Fibroblast of the aortic adventitia (primary cell): ENCODE results near the gene CDK8. TPM values are rescaled to one million over a fixed set of nuclear protein-coding genes. Genes with fewer than 3 reads are reported as not detected.

ENCODE experiments used
- DNase-seq: peaks from one replicate; pipeline ENCODE4 v3.0.0-alpha.2; 2010; ENCODE audit warnings: low read depth
- H3K4me3 ChIP-seq: 2 replicates; pipeline ENCODE4 v1.5.1; 2011; ENCODE audit warnings: low read depth, mild to moderate bottlenecking, control low read depth, low read length, moderate library complexity
- total RNA-seq: library from RNA; depleted of rRNA; stranded (reverse); fragments of >200 nt; gene quantifications from 2 replicates; pipeline ENCODE4 v1.2.3, GENCODE V29; 2012; ENCODE audit warnings: low replicate concordance
- TF ChIP-seq, protein P1 (sequence below): IDR thresholded peaks from 2 replicates; pipeline ENCODE4 v1.5.1; 2011; ENCODE audit warnings: mild to moderate bottlenecking, low read length, control low read depth, inconsistent platforms; ENCODE audit not compliant: insufficient read depth

CDK8 gene
- total RNA-seq, 1 donor = 13.6 TPM

DNA sequence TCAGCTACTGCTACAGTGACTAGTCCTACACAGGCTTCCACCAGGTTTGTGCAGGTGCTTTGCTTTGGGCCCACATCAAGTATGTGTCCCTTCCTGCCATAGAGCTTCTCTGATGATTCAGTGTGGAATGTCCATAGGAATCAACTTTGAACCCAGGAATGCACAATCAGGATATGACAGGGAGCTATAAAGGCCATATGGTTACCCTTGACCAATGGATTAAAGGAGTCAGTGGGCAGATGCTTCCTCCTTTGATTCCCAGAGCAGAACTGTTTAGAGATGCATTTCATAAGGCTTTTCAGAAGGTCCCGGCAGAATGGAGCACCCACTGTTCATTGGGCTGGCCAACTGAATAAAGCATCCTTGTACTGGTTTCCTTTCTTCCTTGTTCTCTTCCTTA lies 158.3 kb downstream of the CDK8 start:
- no peak for DNase-seq
- H3K4me3 ChIP-seq = no peak overlapping the region
- TF ChIP-seq, protein P1, sequence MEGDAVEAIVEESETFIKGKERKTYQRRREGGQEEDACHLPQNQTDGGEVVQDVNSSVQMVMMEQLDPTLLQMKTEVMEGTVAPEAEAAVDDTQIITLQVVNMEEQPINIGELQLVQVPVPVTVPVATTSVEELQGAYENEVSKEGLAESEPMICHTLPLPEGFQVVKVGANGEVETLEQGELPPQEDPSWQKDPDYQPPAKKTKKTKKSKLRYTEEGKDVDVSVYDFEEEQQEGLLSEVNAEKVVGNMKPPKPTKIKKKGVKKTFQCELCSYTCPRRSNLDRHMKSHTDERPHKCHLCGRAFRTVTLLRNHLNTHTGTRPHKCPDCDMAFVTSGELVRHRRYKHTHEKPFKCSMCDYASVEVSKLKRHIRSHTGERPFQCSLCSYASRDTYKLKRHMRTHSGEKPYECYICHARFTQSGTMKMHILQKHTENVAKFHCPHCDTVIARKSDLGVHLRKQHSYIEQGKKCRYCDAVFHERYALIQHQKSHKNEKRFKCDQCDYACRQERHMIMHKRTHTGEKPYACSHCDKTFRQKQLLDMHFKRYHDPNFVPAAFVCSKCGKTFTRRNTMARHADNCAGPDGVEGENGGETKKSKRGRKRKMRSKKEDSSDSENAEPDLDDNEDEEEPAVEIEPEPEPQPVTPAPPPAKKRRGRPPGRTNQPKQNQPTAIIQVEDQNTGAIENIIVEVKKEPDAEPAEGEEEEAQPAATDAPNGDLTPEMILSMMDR = no peak

DNA sequence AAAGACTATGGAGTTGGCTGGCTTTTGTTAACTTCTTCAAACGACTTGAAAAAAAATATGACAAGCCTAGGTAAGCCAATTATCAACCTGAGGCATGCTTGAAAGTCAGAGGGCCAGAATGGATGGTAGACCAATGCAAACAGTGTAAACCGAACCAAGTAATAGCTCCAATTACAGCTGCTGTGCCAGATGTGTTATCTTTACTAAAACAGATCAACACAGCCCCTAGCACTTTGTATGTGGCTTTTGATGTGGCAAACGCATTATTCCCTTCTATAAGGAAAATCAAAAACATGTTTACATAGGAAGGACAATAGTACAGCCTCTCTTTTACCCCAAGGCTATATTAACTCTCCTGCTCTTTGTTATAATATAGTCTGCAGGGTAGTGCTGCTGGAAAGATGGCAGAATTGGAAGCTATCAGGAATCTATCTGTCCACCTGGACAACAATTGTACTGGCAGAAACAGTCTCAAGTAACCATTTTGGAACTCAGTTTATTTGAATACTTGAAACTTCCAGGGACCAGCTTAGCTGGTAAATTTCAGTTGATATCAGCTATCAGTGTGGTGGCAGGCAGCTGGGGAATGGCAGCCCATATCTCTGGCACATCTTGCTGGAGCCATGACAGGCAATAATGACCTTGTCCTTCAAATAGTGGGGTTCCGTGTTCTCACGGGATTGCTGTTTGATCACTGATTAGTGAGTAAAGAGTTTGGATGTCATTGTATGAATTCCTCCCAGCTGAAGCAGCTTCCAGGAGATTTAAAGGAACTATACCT lies 159.2 kb downstream of the CDK8 start:
- DNase-seq = no peak
- H3K4me3 ChIP-seq = no peak overlapping the region
- TF ChIP-seq, protein P1 = no peak

DNA sequence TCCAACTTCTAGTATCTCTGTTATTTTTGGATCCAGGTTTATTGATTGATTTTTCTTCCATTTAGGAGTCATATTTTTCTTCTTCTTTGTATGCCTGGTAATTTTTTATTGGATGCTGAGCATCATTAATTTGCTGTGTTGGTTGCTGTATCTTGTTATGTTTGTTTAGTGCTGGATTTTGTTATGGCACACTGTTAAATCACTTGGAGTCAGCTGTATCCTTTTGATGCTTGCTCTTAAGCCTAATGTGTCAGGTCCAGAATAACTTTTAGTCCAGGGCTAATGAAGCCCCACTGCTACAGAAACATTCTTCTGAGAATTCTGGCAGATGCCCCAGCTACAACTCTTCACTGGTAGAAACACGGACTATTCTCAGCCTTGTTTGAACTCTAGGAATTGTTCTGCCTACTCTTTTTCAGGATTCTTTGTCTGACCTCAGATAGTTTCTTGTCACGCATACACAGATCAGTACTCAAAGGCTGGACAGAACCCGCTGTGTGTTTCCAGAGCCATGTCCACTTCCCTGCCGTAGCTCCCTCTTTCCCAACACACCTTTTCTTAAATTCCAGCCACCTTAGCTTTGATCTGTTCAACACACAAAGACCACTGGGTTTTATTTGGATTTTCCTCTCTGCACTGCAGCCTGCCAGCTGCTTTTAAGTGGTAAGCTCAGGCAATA lies 166.5 kb downstream of the CDK8 start:
- TF ChIP-seq, protein P1 = no peak
- H3K4me3 ChIP-seq = no peak overlapping the region
- no peak for DNase-seq

DNA sequence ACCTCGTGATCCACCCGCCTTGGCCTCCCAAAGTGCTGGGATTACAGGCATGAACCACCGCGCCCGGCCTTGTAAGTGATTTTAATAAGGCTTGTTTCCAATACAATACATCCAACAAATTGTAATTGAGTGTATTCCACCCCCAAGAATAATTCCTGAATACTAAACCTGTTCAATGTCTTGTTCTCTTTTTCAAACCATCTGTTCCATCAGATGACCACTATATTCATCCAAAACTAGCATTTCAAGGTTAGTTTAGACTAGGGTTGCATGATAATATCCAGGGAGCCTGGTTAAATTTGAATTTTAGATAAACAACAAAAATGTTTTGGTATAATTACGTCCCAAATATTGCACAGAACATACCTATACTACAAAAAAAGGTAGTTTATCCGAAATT lies 168.1 kb downstream of the CDK8 start:
- H3K4me3 ChIP-seq = no peak overlapping the region
- DNase-seq = no peak
- TF ChIP-seq, protein P1 = no peak

DNA sequence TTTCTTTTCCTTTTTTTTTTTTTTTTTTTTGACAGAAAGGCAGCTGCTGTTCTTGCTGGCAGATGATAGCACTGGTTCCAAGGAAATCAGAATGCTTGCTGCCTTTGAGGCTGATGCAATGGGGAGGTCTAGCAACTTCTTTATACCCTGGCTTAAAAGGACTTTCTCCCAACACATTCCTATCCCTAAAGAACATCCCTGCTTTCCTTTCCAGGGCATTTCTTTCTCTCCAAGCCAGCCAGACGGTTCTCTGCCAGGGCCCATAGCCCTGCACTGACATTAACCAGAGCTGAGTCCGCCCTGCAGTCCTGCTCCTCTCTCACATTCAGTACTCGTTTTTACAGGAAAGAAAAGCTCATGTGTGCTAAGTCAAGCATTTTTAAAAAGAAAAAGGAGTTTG lies 169.7 kb downstream of the CDK8 start:
- TF ChIP-seq, protein P1 = no peak
- H3K4me3 ChIP-seq = no peak overlapping the region
- peak; percentile 89 for DNase-seq

DNA sequence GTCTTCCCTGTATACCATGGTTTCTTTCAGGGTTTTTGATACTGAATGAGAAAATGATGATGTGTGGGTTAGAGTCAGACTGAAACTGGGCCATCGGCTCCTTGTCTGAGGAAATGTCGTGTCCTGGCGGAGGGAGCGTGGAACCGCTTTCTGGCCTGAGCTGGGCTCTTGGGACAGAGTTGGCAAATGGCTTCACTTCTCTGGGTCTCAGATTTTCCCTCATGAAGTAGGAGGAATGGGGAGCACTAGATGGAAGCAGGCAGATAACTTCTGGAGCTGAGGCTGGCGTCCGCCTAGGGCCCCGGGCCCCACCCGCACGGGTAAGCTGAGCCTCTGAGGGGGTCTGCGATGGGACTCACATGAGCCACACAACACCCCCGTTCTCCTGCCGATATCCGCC lies 170.3 kb downstream of the CDK8 start:
- no peak for DNase-seq
- H3K4me3 ChIP-seq = no peak overlapping the region
- TF ChIP-seq, protein P1 = no peak
